GM12801 (cell line): ENCODE results near the gene MARK1.

Experiments
- TF ChIP-seq, protein P1 (sequence below): IDR thresholded peaks from one replicate; pipeline ENCODE4 v1.5.1; 2011; ENCODE audit warnings: control low read depth; ENCODE audit not compliant: insufficient read length; ENCODE audit errors: extremely low read depth

The MARK1 gene

DNA sequence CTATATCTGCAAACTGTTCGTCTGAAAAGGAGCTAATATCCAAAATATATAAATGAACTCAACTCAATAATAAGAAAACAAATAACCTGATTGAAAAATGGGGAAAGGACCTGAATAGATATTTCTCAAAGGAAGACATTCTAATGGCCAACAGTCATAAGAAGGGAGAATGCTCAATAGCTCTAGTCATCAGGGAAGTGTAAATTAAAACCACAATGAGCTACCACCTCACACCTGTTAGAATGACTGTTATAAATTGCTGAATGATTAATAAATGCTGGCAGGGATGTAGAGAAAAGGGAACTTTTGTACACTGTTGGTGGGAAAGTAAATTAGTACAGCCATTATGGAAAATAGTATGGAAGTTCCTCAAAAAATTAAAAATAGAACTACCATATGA lies 141.1 kb downstream of the MARK1 start:
- TF ChIP-seq, protein P1, sequence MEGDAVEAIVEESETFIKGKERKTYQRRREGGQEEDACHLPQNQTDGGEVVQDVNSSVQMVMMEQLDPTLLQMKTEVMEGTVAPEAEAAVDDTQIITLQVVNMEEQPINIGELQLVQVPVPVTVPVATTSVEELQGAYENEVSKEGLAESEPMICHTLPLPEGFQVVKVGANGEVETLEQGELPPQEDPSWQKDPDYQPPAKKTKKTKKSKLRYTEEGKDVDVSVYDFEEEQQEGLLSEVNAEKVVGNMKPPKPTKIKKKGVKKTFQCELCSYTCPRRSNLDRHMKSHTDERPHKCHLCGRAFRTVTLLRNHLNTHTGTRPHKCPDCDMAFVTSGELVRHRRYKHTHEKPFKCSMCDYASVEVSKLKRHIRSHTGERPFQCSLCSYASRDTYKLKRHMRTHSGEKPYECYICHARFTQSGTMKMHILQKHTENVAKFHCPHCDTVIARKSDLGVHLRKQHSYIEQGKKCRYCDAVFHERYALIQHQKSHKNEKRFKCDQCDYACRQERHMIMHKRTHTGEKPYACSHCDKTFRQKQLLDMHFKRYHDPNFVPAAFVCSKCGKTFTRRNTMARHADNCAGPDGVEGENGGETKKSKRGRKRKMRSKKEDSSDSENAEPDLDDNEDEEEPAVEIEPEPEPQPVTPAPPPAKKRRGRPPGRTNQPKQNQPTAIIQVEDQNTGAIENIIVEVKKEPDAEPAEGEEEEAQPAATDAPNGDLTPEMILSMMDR = no peak

DNA sequence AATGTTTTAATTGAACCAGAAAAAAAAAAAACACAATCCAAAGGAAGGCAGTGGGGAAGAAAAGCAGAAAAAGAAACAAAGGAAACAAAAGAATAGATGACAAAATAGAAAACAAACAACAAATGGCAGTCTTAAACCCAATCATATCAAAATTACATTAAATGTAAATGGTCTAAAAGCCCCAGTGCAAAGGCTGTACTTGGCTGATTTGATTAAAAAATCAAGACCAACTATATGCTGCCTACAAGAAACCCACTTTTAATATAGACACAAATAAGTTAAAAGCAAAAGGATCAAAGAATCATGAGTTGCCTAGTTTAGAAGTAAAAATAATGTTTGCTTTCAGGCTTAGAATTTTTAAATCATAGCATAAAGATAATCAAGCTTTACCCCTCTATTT lies 142.4 kb downstream of the MARK1 start:
- TF ChIP-seq, protein P1 = no peak

DNA sequence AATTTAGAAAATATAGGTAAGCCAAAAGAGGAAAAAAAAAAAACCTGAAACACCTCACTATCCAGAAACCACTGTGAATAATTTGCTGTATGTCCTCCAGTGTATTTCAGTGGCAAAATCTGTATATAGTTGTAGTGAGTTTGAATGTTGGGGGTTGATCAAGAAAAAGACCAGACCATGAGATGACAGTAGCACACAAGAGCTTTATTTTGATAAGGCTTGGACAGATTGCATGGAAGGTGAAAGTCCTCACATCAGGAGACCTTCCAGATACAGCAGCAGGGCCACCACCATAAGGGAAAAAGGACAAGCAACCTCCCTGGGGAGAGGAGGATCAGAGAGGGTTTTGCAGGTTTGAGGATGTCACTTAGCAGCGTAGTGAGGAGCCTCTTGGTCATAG lies 146.0 kb downstream of the MARK1 start:
- TF ChIP-seq, protein P1 = no peak

DNA sequence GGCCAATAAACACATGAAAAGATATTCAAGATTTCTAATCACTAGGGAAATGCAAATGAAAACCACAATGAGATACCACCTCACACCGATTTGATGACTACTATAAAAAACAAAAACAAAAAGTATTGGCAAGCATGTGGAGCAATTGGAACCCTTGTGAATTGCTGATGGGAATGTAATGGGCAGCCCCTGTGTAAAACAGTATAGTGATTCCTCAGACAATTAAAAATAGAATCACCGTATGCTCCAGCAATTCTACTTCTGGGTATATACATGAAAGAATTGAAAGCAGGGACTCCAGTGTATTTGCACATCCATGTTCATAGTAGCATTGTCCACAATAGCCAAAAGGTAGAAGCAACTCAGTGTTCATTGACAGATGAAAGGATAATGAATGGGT lies 149.3 kb downstream of the MARK1 start:
- TF ChIP-seq, protein P1 = no peak

DNA sequence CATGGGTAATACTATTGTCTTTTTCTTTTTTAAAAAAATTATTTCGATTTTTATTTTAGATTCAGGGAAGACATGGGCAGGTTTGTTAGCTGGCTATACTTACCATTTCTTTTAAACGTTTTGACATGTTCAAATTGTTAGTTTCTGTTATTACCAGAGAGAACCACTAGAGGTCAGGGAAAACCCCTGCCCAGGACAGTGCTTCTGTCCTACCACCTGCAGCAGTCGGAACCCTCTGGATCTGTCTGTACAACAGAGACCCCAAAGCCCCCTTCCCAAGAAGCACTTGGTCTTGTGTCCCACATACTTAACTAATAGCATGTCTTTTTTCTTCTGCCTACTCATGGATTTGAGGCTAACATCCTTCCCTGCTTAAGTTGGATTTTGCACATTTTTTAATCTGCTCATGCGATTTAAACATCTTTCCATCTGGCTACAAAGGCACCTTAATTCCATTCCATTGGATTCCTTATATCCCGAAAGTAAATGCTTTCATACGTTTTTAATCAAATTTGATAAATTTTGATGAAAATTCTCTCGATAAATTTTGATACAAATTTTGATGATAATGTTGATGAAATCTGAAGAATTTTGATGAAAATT lies 152.2 kb downstream of the MARK1 start:
- TF ChIP-seq, protein P1 = no peak

DNA sequence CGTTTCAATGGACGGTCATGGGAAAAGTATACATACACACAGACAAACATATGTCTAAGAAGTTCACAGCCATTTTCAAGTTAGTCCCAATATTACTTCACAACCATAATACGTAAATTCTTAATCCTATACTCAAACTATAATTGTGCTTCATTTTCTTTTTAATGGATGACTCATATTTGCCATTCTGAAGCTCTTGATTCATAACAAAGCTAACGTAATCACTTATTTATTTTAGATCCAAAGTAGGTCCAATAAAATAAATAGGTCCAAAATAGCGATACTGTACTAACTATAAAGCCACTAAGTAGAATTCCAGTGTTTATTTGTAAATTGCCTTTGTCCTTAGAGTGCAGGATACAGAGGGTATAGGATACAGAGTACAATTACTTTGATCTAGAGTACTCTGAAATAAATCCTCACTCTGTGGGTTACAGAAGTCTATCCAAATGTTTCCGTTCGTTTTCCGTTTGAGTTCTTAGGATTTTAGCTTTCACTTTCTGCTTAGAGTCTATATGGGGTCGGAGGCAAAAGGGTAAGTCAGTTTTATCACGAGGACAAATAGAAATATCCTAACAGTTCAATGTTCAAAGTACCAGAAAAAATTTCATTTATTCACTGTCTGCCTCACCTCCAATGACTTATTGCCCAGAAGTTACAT lies 153.4 kb downstream of the MARK1 start:
- TF ChIP-seq, protein P1 = no peak

DNA sequence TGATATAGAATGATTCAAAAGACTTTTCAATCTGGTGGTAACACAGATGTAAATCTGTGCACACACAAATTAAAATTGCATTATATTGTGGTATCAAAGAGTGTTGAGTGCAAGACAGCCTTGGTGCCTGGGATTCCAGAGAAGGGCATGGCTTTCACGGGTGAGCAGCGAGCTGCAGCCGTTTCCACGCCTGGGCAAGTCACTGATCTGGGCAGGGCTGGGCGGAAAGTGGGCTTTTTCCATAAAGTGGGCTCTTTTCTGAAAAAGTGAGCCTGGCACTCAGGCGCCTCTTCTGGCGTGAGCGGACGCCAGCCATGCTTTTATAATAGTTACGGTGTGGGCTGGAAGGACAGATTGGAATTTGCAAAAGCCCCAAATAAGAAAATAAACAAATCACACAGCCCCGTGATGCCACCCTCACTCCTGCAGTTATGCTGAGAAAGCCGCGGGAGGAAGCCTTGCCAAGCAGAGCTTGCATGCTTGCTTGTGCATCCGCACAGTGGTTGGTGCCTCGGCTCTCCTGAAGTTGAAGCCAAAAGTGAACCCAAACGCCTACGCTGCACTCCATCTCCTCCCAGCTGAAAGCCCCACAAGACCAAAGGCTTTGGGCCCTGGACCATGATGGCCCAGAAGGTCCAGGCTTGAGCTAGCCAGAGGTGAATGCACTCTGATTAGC lies 155.1 kb downstream of the MARK1 start:
- TF ChIP-seq, protein P1 = no peak
